ENCODE results near the gene TANC1.

DNA sequence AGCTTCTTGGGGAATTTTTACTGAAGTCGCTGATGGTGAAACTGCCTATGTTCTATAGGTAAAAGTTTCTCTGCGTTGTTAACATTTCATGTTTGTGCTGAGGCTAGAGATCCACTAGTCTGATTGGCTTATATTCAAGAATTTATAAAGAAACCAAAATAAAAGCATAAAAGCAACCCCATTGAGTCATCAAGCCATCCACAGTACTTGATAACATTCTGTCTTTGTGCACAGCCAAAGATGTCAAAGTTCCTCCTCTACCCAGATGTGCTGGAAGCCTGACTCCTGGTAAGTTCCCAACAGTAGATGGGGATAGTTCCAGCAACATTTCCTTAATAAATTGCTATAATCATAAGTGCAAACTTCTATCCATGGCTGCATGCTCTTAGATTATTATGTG lies 107.8 kb downstream of the TANC1 start:
- no peak for TF ChIP-seq POLR2A (IDR thresholded peaks at IDR 0.05)
- TF ChIP-seq, protein P1, sequence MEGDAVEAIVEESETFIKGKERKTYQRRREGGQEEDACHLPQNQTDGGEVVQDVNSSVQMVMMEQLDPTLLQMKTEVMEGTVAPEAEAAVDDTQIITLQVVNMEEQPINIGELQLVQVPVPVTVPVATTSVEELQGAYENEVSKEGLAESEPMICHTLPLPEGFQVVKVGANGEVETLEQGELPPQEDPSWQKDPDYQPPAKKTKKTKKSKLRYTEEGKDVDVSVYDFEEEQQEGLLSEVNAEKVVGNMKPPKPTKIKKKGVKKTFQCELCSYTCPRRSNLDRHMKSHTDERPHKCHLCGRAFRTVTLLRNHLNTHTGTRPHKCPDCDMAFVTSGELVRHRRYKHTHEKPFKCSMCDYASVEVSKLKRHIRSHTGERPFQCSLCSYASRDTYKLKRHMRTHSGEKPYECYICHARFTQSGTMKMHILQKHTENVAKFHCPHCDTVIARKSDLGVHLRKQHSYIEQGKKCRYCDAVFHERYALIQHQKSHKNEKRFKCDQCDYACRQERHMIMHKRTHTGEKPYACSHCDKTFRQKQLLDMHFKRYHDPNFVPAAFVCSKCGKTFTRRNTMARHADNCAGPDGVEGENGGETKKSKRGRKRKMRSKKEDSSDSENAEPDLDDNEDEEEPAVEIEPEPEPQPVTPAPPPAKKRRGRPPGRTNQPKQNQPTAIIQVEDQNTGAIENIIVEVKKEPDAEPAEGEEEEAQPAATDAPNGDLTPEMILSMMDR (IDR thresholded peaks at IDR 0.05), result no peak

Data from vagina (tissue), 2 donors.